A673 (cell line): ENCODE measurements around the gene C3. TPM values are rescaled to one million over a fixed set of nuclear protein-coding genes. Genes with fewer than 3 reads are reported as not detected.

Experiments used
- BruUV-seq: library from RNA; stranded (reverse); fragments of 400-500 nt; replicated peaks from 2 replicates; lab custom pipeline; 2021; lab: Mats Ljungman, UMichigan
- CTCF ChIA-PET: fragments of 300-600 bp; sonication (Branson Sonifier 250); formaldehyde crosslinking; loops from one replicate; lab custom pipeline; 2022; ENCODE audit warnings: antibody characterized with exemption; lab: Charles Lee
- POLR2A ChIA-PET: fragments of 300-600 bp; sonication (Branson Sonifier 250); formaldehyde crosslinking; loops from one replicate; lab custom pipeline; 2022; ENCODE audit warnings: antibody characterized with exemption; ENCODE audit not compliant: low non-redundant PET; lab: Charles Lee
- DNase-seq: peaks from one replicate; pipeline ENCODE4 v3.0.0-alpha.2; 2015; ENCODE audit warnings: low spot score
- H3K27ac ChIP-seq: fragments of 200-600 bp; sonication (generic); 2 replicates; pipeline ENCODE4 v1.5.1; 2016; ENCODE audit warnings: mixed run types, low read depth, mild to moderate bottlenecking, mixed read lengths, antibody characterized with exemption, low read length; ENCODE audit not compliant: poor library complexity, severe bottlenecking
- H3K27me3 ChIP-seq: fragments of 200-600 bp; sonication (generic); replicated peaks from 2 replicates; pipeline ENCODE4 v1.6.1; 2017; ENCODE audit warnings: mixed run types, low read depth, mild to moderate bottlenecking, mixed read lengths, antibody characterized with exemption, low read length; ENCODE audit not compliant: insufficient read depth, poor library complexity
- H3K36me3 ChIP-seq: fragments of 200-600 bp; sonication (generic); 2 replicates; pipeline ENCODE4 v1.6.1; 2016; ENCODE audit warnings: mixed run types, mild to moderate bottlenecking, mixed read lengths, antibody characterized with exemption, low read length; ENCODE audit not compliant: insufficient read depth, poor library complexity, severe bottlenecking
- H3K4me1 ChIP-seq: fragments of 200-600 bp; sonication (generic); 2 replicates; pipeline ENCODE4 v1.6.1; 2017; ENCODE audit warnings: mixed run types, mild to moderate bottlenecking, mixed read lengths, antibody characterized with exemption, low read length; ENCODE audit not compliant: insufficient read depth, poor library complexity, severe bottlenecking
- H3K4me3 ChIP-seq: fragments of 200-600 bp; sonication (generic); 2 replicates; pipeline ENCODE4 v1.5.1; 2016; ENCODE audit warnings: low read depth, mixed run types, mild to moderate bottlenecking, mixed read lengths, low read length; ENCODE audit not compliant: poor library complexity, severe bottlenecking
- H3K9me3 ChIP-seq: fragments of 200-600 bp; sonication (generic); 2 replicates; pipeline ENCODE4 v1.6.1; 2016; ENCODE audit warnings: mixed run types, low read depth, mild to moderate bottlenecking, mixed read lengths, antibody characterized with exemption, low read length; ENCODE audit not compliant: poor library complexity, severe bottlenecking
- CTCF ChIP-seq: fragments of 300-800, 200-600 bp; sonication (generic); conservative IDR thresholded peaks from 2 replicates; pipeline ENCODE4 v1.5.1; 2017; ENCODE audit warnings: low read depth, mild to moderate bottlenecking, antibody characterized with exemption, low read length, moderate library complexity, mixed read lengths
- EZH2 ChIP-seq: fragments of 200-600 bp; sonication (generic); IDR thresholded peaks from 2 replicates; pipeline ENCODE4 v1.6.1; 2017; ENCODE audit warnings: borderline replicate concordance, low read depth, mild to moderate bottlenecking, mixed read lengths, antibody characterized with exemption, low read length; ENCODE audit not compliant: poor library complexity, severe bottlenecking
- intact Hi-C: fragments of 100-400 bp; cut with micrococcal nuclease; formaldehyde crosslinking; loops from one replicate; pipeline ENCODE4 v1.10.0; 2022; ENCODE audit not compliant: unreplicated experiment
- total RNA-seq: library from RNA; stranded (reverse); gene quantifications from 2 replicates; pipeline ENCODE4 v1.2.3, GENCODE V29; 2021

C3 gene
- total RNA-seq, 1 experiment from 2014 or later: 1.8 TPM

- Histone ChIP-seq H3K27ac (no peak overlapping the region), H3K36me3 (no peaks in the 10 kb centered on the region), H3K4me3 (no peak overlapping the region), H3K9me3 (no peaks in the 10 kb centered on the region), H3K27me3 (no peaks in the 10 kb centered on the region), H3K4me1 (no peaks in the 10 kb centered on the region)
- BruUV-seq: no TSS peak
- POLR2A ChIA-PET: no interaction called here
- no peak for TF ChIP-seq EZH2
- no peak for TF ChIP-seq CTCF
- intact Hi-C loops: no loop called here
- DNase-seq: no peak
- CTCF ChIA-PET: no interaction called here
Observed at GRCh38 chr19:6667114-6667627, 53.3 kb downstream of the C3 start.

- CTCF ChIA-PET: no interaction called here
- Histone ChIP-seq H3K4me1 (no peaks in the 10 kb centered on the region), H3K9me3 (no peaks in the 10 kb centered on the region), H3K36me3 (no peaks in the 10 kb centered on the region), H3K4me3 (no peak overlapping the region), H3K27ac (no peak overlapping the region), H3K27me3 (no peaks in the 10 kb centered on the region)
- no peak for DNase-seq
- intact Hi-C loops: no loop called here
- TF ChIP-seq EZH2 (no peak), CTCF (no peak)
- no TSS peak for BruUV-seq
- POLR2A ChIA-PET: no interaction called here
Observed at GRCh38 chr19:6664916-6665315, 55.5 kb downstream of the C3 start.

GRCh38 chr19:6663236-6664201, 56.9 kb downstream of the C3 start:
- H3K4me1 ChIP-seq: no peaks in the 10 kb centered on the region
- TF ChIP-seq EZH2: no peak
- no peak for TF ChIP-seq CTCF
- ChIA-PET CTCF (no interaction called here), POLR2A (no interaction called here)
- H3K27me3 ChIP-seq: no peaks in the 10 kb centered on the region
- H3K9me3 ChIP-seq: no peaks in the 10 kb centered on the region
- H3K36me3 ChIP-seq: no peaks in the 10 kb centered on the region
- no TSS peak for BruUV-seq
- H3K27ac ChIP-seq: no peak overlapping the region
- no peak overlapping the region for H3K4me3 ChIP-seq
- DNase-seq: peak; percentile 14
- intact Hi-C loops: no loop called here
